Measurements from ENCODE around the gene SS18L1.

The SS18L1 gene

DNA sequence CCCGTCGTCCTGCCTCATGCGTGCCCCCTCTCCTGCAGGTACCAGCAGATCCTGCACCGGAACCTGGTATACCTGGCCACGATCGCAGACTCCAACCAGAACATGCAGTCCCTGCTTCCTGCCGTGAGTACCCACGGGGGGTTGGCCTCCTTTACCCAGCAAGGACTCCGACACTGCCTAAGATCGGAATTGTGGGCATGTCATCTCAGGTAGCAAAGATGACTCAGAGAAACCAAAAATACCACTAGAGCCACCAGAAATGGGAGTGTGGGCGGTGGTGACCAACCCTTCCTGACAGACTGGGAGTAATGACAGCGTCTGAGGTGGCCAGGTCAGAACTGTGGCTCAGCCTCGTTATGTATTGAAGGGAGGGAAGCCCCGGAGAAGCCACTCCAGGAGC, 16.3 kb downstream of the SS18L1 start:
- H3K27ac ChIP-seq, result no peak overlapping the region
- no peak for TF ChIP-seq ZFX (IDR thresholded peaks at IDR 0.05)
- TF ChIP-seq, protein P1, sequence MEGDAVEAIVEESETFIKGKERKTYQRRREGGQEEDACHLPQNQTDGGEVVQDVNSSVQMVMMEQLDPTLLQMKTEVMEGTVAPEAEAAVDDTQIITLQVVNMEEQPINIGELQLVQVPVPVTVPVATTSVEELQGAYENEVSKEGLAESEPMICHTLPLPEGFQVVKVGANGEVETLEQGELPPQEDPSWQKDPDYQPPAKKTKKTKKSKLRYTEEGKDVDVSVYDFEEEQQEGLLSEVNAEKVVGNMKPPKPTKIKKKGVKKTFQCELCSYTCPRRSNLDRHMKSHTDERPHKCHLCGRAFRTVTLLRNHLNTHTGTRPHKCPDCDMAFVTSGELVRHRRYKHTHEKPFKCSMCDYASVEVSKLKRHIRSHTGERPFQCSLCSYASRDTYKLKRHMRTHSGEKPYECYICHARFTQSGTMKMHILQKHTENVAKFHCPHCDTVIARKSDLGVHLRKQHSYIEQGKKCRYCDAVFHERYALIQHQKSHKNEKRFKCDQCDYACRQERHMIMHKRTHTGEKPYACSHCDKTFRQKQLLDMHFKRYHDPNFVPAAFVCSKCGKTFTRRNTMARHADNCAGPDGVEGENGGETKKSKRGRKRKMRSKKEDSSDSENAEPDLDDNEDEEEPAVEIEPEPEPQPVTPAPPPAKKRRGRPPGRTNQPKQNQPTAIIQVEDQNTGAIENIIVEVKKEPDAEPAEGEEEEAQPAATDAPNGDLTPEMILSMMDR (conservative IDR thresholded peaks at IDR 0.05), result no peak

DNA sequence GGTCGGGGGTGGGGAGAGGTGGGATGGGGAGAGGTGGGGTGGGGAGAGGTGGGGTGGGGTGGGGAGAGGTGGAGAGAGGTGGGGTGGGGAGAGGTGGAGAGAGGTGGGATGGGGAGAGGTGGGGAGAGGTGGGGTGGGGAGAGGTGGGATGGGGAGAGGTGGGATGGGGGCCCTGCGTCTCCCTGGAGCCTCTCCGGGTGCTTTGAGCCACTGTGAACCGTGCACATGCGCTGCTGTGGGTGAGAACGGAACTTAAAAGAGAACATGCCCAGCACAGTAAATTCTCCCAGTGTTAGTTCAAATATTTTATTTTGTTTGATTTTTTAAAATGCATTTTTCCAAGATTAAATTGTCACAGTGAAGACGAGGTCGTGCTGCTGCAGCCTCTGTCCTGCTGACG, 16.7 kb downstream of the SS18L1 start:
- H3K27ac ChIP-seq, result no peak overlapping the region
- TF ChIP-seq, protein P1 (conservative IDR thresholded peaks at IDR 0.05), result no peak
- no peak for TF ChIP-seq ZFX (IDR thresholded peaks at IDR 0.05)

DNA sequence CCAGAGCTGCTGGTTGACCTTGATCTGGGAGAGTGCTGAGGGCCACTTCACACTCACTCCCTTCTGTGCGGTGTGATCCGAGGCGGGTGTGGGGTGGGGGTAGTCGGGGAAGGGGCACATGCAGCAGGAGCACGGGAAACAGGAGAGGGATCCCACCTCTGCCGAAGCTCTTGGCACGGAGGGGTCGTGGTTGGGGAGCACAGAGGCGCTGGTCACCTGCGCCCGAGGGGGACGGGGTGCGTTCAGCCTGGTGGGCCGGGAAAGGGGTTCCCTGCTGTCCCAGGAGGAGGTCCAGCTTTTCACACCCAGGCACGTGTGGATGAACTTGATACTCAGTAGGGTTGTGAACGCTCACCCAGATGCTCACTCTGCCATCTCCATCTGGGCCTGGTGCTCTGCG, 17.3 kb downstream of the SS18L1 start:
- TF ChIP-seq, protein P1 (conservative IDR thresholded peaks at IDR 0.05), result no peak
- no peak for TF ChIP-seq ZFX (IDR thresholded peaks at IDR 0.05)
- H3K27ac ChIP-seq, result no peak overlapping the region

DNA sequence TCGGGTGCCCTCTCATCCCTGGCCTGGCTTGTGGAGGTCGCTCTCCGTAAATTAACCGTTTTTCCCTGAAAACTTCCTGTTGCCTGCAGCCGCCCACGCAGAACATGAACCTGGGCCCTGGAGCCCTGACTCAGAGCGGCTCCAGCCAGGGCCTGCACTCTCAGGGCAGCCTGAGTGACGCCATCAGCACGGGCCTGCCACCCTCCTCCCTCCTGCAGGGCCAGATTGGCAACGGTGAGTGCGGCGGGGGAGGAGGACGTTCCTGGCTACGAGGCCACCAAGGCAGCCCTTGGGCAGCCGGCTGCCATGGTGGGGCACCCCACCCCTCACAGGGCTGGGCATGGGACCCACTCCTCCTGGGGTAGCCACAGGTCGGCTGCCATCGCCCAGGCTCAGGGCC, 17.8 kb downstream of the SS18L1 start:
- no peak for TF ChIP-seq ZFX (IDR thresholded peaks at IDR 0.05)
- TF ChIP-seq, protein P1 (conservative IDR thresholded peaks at IDR 0.05), result no peak
- H3K27ac ChIP-seq, result no peak overlapping the region

DNA sequence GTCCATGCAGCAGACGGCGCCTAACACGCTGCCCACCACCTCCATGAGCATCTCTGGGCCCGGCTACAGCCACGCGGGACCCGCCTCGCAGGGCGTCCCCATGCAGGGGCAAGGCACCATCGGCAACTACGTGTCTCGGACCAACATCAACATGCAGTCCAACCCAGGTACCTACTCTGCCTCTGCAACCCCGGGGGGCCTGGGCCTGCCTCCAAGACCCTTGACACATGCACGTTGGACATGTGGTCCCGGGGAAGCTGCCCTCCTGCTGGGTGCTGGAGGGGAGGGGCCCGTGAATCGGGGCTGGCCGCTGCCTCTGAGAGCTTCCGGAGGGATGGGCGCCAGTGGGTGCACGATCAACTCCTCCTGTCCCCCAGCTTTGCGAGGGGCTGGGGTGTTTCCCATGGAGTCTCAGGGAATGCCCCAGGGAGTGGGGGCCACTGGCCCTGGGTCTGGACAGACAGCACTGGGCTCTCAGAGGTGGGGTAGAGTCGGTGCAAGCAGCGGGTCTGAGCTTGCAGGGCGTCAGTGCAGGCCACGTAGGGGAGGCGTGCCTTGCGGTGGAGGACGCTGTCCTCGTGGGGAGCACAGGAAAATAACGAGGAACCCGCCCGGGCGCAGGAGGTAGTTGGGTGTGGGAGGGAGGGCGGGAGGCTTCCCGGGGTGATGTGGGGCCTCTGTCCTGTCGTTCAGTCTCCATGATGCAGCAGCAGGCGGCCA, 19.4 kb downstream of the SS18L1 start:
- TF ChIP-seq ZFX (IDR thresholded peaks at IDR 0.05), result no peak
- TF ChIP-seq, protein P1 (conservative IDR thresholded peaks at IDR 0.05), result no peak

DNA sequence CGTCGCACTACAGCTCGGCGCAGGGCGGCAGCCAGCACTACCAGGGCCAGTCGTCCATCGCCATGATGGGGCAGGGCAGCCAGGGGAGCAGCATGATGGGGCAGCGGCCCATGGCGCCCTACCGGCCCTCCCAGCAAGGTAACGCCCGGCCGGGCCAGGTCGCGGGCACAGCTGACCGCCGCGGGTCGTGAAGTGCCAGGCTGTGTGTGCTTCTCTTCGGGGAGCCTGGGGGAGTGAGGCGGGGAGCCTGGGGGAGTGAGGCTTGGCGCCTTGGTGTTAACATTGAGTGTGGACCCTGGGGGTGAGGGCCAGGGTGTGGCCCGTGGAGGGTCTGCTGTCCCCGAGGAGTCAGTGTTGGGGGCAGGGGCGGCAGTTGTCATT, 19.9 kb downstream of the SS18L1 start:
- no peak overlapping the region for H3K27ac ChIP-seq
- no peak for TF ChIP-seq ZFX (IDR thresholded peaks at IDR 0.05)

More for the DNA sequence above, 19.4 kb downstream of the SS18L1 start:
- no peak overlapping the region for H3K27ac ChIP-seq

DNA sequence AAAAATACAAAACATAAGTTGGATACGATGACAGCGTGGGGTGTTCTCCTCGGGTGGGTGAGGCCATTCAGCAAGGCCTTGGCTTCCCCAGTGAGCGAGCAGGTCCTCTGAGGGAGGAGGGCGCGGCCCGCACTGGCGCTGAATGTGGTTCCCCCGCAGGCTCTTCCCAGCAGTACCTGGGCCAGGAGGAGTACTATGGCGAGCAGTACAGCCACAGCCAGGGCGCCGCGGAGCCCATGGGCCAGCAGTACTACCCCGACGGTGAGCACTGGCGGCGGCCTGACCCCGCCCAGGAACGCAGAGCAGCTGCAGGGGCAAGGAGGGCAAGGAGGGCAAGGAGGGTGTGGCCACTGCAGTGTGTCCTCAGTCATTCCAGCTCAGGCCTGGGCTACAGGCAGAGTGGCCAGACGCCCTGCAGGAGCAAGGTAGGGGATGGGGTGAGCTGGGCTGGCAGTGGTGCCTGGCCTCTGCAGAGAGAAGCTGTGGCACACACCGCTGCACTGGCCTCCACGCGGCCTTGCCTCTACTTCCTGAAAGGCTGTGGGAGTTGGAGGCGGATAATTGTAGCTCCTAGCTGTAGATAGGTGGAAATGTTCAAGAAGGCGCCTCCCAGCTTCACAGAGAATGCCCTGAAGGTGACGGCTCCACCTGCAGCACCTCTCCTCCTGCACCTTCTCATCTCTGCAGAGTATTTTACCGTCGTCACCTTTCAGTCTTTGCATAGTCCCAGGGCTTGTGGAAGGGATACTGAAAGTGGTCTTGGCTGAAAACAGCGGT, 20.6 kb downstream of the SS18L1 start:
- no peak overlapping the region for H3K27ac ChIP-seq
- TF ChIP-seq ZFX (IDR thresholded peaks at IDR 0.05), result no peak
- TF ChIP-seq, protein P1 (conservative IDR thresholded peaks at IDR 0.05), result no peak

Measured in C4-2B (cell line).